ENCODE results near the gene TXNDC11.

The TXNDC11 gene

GRCh38 chr16:11650641-11651591, 91.7 kb downstream of the TXNDC11 start:
- H3K4me1 ChIP-seq (ENCODE audit: control insufficient read depth, insufficient read depth, low read length, poor library complexity, severe bottlenecking): no peaks in the 10 kb centered on the region
- no peaks in the 10 kb centered on the region for H3K9me3 ChIP-seq (ENCODE audit: control insufficient read depth, low read length)
- H3K4me3 ChIP-seq (ENCODE audit: extremely low read depth, insufficient read depth, low read length, poor library complexity, severe bottlenecking): no peak overlapping the region
- WGBS, 2 experiments (ENCODE audit: insufficient coverage in 2 of 2): 88% methylated on average over 10 to 14 of the region's 18 CpGs
- no peaks in the 10 kb centered on the region for H3K36me3 ChIP-seq (ENCODE audit: control insufficient read depth, insufficient read depth, low read length)
- H3K27ac ChIP-seq (ENCODE audit: low read depth, low read length, severe bottlenecking): no peak overlapping the region

DNA sequence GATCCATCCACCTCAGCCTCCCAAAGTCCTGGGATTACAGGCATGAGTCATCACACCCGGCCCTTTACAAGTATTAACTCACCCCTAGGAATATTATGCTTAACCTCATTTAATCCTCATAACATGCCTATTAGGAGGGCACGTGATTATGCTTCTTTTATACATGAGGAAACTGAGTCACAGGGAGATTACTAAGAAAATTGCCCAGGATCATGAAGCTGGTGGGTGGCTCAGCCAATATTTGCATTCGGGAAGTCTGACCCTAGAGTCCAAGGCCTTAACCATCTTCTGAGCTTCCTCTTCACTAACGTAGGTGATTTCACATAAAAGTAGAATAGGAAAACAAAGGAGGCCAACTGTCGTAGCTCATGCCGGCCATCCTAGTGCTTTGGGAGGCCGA, 93.4 kb downstream of the TXNDC11 start:
- no peak overlapping the region for H3K4me3 ChIP-seq (ENCODE audit: extremely low read depth, insufficient read depth, low read length, poor library complexity, severe bottlenecking)
- no peaks in the 10 kb centered on the region for H3K36me3 ChIP-seq (ENCODE audit: control insufficient read depth, insufficient read depth, low read length)
- WGBS, 2 experiments (ENCODE audit: insufficient coverage in 2 of 2): 78 to 81% methylated on average over 3 to 6 of the region's 7 CpGs

GRCh38 chr16:11642765-11643116, 99.9 kb downstream of the TXNDC11 start:
- no peak overlapping the region for H3K4me3 ChIP-seq (ENCODE audit: extremely low read depth, insufficient read depth, low read length, poor library complexity, severe bottlenecking)
- WGBS, 2 experiments (ENCODE audit: insufficient coverage in 2 of 2): 78% methylated on average over 1 of the region's 4 CpGs; no CpG with 5 or more reads in 1 of the 2 experiments
- no peak overlapping the region for H3K27ac ChIP-seq (ENCODE audit: low read depth, low read length, severe bottlenecking)
- no peaks in the 10 kb centered on the region for H3K36me3 ChIP-seq (ENCODE audit: control insufficient read depth, insufficient read depth, low read length)
- peaks cover 11% of the 10 kb centered on the region for H3K4me1 ChIP-seq (ENCODE audit: control insufficient read depth, insufficient read depth, low read length, poor library complexity, severe bottlenecking)
- H3K9me3 ChIP-seq (ENCODE audit: control insufficient read depth, low read length): no peaks in the 10 kb centered on the region

More for the DNA sequence above, 93.4 kb downstream of the TXNDC11 start:
- Histone ChIP-seq H3K9me3 (ENCODE audit: control insufficient read depth, low read length) (no peaks in the 10 kb centered on the region), H3K27ac (ENCODE audit: low read depth, low read length, severe bottlenecking) (no peak overlapping the region), H3K4me1 (ENCODE audit: control insufficient read depth, insufficient read depth, low read length, poor library complexity, severe bottlenecking) (no peaks in the 10 kb centered on the region)

DNA sequence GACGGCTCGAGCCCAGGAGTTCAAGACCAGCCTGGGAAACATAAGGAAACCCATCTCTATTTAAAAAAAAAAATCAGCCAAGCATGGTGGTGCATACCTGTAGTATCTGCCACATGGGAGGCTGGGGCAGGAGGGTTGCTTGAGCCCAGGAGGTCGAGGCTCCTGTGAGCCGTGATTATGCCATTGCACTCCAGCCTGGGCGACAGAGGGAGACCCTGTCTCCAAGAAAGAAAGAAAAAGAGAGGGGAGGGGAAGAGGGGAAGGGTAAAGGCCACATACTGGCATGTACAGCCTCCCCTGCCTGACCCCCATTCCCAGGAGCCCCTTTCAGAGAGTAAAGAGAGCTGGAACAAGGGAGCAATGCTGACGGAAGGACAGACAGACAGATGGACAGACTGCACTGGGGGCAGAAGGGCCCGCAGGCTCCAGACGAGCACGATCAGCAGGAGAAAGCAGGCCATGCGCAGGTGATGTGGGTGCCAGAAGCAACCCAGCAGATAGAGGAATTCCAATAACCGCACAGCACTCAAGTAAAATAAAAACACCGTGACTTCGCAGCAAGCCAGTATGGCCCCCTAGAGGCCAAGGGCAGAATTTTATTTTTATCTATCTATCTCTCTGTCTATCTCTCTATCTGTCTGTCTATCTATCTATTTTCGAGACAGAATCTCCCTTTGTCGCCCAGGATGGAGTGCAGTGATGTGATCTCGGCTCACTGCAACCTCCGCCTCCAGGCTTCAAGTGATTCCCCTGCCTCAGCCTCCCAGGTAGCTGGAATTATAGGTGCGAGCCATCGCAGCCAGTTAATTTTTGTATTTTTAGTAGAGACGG, 101.5 kb downstream of the TXNDC11 start:
- no peak overlapping the region for H3K4me3 ChIP-seq (ENCODE audit: extremely low read depth, insufficient read depth, low read length, poor library complexity, severe bottlenecking)

GRCh38 chr16:11639925-11640899, 102.4 kb downstream of the TXNDC11 start:
- Histone ChIP-seq H3K4me3 (ENCODE audit: extremely low read depth, insufficient read depth, low read length, poor library complexity, severe bottlenecking) (no peak overlapping the region), H3K36me3 (ENCODE audit: control insufficient read depth, insufficient read depth, low read length) (no peaks in the 10 kb centered on the region), H3K27ac (ENCODE audit: low read depth, low read length, severe bottlenecking) (peak overlapping the region; percentile 82), H3K9me3 (ENCODE audit: control insufficient read depth, low read length) (no peaks in the 10 kb centered on the region), H3K4me1 (ENCODE audit: control insufficient read depth, insufficient read depth, low read length, poor library complexity, severe bottlenecking) (peaks cover 11% of the 10 kb centered on the region)
- 76 to 81% methylated on average over 22 to 23 of the region's 25 CpGs for WGBS, 2 experiments (ENCODE audit: insufficient coverage in 2 of 2)

More for the DNA sequence above, 101.5 kb downstream of the TXNDC11 start:
- Histone ChIP-seq H3K9me3 (ENCODE audit: control insufficient read depth, low read length) (no peaks in the 10 kb centered on the region), H3K27ac (ENCODE audit: low read depth, low read length, severe bottlenecking) (peak overlapping the region; percentile 82), H3K36me3 (ENCODE audit: control insufficient read depth, insufficient read depth, low read length) (no peaks in the 10 kb centered on the region), H3K4me1 (ENCODE audit: control insufficient read depth, insufficient read depth, low read length, poor library complexity, severe bottlenecking) (peaks cover 11% of the 10 kb centered on the region)
- WGBS, 2 experiments (ENCODE audit: insufficient coverage in 2 of 2): 50 to 58% methylated on average over 15 of the region's 20 CpGs

GRCh38 chr16:11639008-11639562, 103.6 kb downstream of the TXNDC11 start:
- WGBS, 2 experiments (ENCODE audit: insufficient coverage in 2 of 2): 59 to 69% methylated on average over 3 of the region's 4 CpGs
- no peaks in the 10 kb centered on the region for H3K9me3 ChIP-seq (ENCODE audit: control insufficient read depth, low read length)
- no peak overlapping the region for H3K4me3 ChIP-seq (ENCODE audit: extremely low read depth, insufficient read depth, low read length, poor library complexity, severe bottlenecking)
- H3K36me3 ChIP-seq (ENCODE audit: control insufficient read depth, insufficient read depth, low read length): no peaks in the 10 kb centered on the region
- H3K27ac ChIP-seq (ENCODE audit: low read depth, low read length, severe bottlenecking): no peak overlapping the region
- peaks cover 11% of the 10 kb centered on the region for H3K4me1 ChIP-seq (ENCODE audit: control insufficient read depth, insufficient read depth, low read length, poor library complexity, severe bottlenecking)

GRCh38 chr16:11638140-11638539, 104.5 kb downstream of the TXNDC11 start:
- Histone ChIP-seq H3K36me3 (ENCODE audit: control insufficient read depth, insufficient read depth, low read length) (no peaks in the 10 kb centered on the region), H3K4me1 (ENCODE audit: control insufficient read depth, insufficient read depth, low read length, poor library complexity, severe bottlenecking) (peaks cover 15% of the 10 kb centered on the region), H3K4me3 (ENCODE audit: extremely low read depth, insufficient read depth, low read length, poor library complexity, severe bottlenecking) (no peak overlapping the region), H3K27ac (ENCODE audit: low read depth, low read length, severe bottlenecking) (no peak overlapping the region), H3K9me3 (ENCODE audit: control insufficient read depth, low read length) (no peaks in the 10 kb centered on the region)
- WGBS, 2 experiments (ENCODE audit: insufficient coverage in 2 of 2): 79 to 100% methylated on average over 2 to 4 of the region's 4 CpGs

DNA sequence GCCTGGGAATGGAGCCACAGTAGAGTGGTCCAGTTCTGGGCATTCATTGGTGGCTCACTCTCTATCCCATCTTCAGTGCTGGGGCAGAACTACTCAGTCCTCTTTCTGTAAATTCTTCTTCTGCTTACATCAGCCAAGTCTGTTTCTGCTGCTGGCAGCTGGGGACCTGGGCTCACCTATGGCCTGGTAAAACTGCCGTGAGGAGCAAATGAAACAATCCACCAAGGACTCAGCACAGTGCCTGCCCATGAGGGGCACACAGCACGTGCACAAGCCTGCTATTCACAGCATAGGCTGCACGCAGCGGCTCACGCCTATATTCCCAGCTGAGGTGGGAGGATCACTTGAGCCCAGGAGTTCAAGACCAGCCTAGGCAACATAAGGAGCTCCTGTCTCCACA, 105.3 kb downstream of the TXNDC11 start:
- no peak overlapping the region for H3K27ac ChIP-seq (ENCODE audit: low read depth, low read length, severe bottlenecking)
- no peak overlapping the region for H3K4me3 ChIP-seq (ENCODE audit: extremely low read depth, insufficient read depth, low read length, poor library complexity, severe bottlenecking)
- no peaks in the 10 kb centered on the region for H3K9me3 ChIP-seq (ENCODE audit: control insufficient read depth, low read length)
- peaks cover 23% of the 10 kb centered on the region for H3K4me1 ChIP-seq (ENCODE audit: control insufficient read depth, insufficient read depth, low read length, poor library complexity, severe bottlenecking)
- H3K36me3 ChIP-seq (ENCODE audit: control insufficient read depth, insufficient read depth, low read length): no peaks in the 10 kb centered on the region
- WGBS, 2 experiments (ENCODE audit: insufficient coverage in 2 of 2): 83 to 94% methylated on average over 5 of the region's 5 CpGs

DNA sequence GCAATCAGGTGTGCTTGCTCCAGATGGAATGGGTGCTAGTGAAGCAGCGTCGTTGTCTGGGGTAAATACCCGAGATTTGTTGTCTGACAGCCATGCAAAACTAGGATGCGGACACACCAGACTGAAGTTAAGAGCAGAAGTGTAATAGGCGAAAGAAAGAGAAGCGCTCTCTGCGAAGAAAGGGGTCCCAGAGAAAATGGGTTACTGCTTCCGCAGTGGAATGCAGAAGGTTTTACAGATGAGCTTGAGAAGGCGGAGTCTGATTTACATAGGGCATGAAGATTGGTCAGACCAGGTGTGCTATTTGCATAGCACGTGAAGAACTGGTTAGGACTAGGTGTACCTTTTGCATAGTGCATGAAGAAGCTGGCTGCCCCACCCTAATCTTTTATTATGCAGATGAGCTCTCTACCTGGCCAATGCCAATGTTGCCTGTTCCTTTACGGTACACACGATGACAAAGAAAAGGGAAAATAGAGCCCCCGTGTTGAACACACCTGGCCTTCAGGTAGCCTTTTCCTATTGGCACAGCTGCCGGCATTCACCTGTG, 106.4 kb downstream of the TXNDC11 start:
- H3K4me1 ChIP-seq (ENCODE audit: control insufficient read depth, insufficient read depth, low read length, poor library complexity, severe bottlenecking): peaks cover 26% of the 10 kb centered on the region
- no peak overlapping the region for H3K27ac ChIP-seq (ENCODE audit: low read depth, low read length, severe bottlenecking)
- H3K4me3 ChIP-seq (ENCODE audit: extremely low read depth, insufficient read depth, low read length, poor library complexity, severe bottlenecking): no peak overlapping the region
- 35 to 42% methylated on average over 13 to 14 of the region's 14 CpGs for whole genome bisulfite sequencing, 2 experiments (ENCODE audit: insufficient coverage in 2 of 2)
- H3K36me3 ChIP-seq (ENCODE audit: control insufficient read depth, insufficient read depth, low read length): no peaks in the 10 kb centered on the region
- H3K9me3 ChIP-seq (ENCODE audit: control insufficient read depth, low read length): no peaks in the 10 kb centered on the region
